Measurements from ENCODE around the gene ARHGAP21.
"Not testable (repeated sequence)": the region's sequence is repeated elsewhere in the genome, so short reads cannot be mapped to it uniquely, and the experiment has no call there.

- TF ChIP-seq CTCF (IDR thresholded peaks at IDR 0.05); EZH2 (IDR thresholded peaks at IDR 0.05; ENCODE audit: borderline replicate concordance, insufficient read depth, low read depth, low read length, poor library complexity, severe bottlenecking): not testable (repeated sequence)
These were observed 104.2 kb downstream of the ARHGAP21 start for GRCh38 chr10:24619291-24619993.

Data from B cell (primary cell).